HepG2 (cell line): ENCODE measurements around the gene FAAP100. TPM values are rescaled to one million over a fixed set of nuclear protein-coding genes. Genes with fewer than 3 reads are reported as not detected.

Source experiments
- ATAC-seq: fragments of 200-7000 bp; cut with Tn5 transposase; 3 replicates; pipeline ENCODE4 v1.9.1; 2020; ENCODE audit warnings: mild to moderate bottlenecking, moderate library complexity
- BruUV-seq: library from RNA; stranded (reverse); fragments of 400-500 nt; replicated peaks from 2 replicates; lab custom pipeline; 2021; lab: Mats Ljungman, UMichigan
- CTCF ChIA-PET: fragments of 300-600 bp; formaldehyde crosslinking; extraction: SDS; loops from one replicate; lab custom pipeline; 2021; ENCODE audit warnings: low total read pairs, inconsistent platforms, low intra/inter-chr PET ratio; lab: Yijun Ruan, JAX
- POLR2A ChIA-PET: fragments of 350-600 bp; sonication (Branson Sonifier 250); formaldehyde crosslinking; loops from one replicate; lab custom pipeline; 2020; ENCODE audit warnings: antibody characterized with exemption, inconsistent platforms; lab: Yijun Ruan, JAX
- DNase-seq: peaks from one replicate; pipeline ENCODE4 v3.0.0-alpha.2; 2015; ENCODE audit warnings: low spot score
- FAIRE-seq: peaks from 3 replicates; lab custom pipeline; 2011; peaks lifted over from hg19 to GRCh38; lab: Jason Lieb, UNC
- H2AFZ ChIP-seq: one replicate; pipeline ENCODE4 v1.6.1; 2011; ENCODE audit warnings: low read length, inconsistent platforms
- H3K27ac ChIP-seq: fragments of 300-600 bp; 3 replicates; pipeline ENCODE4 v1.8.0; 2011; ENCODE audit warnings: mixed run types, mild to moderate bottlenecking, mixed read lengths, low read length, inconsistent platforms; ENCODE audit not compliant: insufficient read depth; ENCODE audit errors: extremely low read length
- H3K27me3 ChIP-seq, 2 experiments: fragments of 200-600 bp in 1 of 2; 2 replicates in 1 of 2; 3 replicates in 1 of 2; pipeline versions ENCODE4 v1.6.0 to v1.8.0; 2011; ENCODE audit warnings: low read length in 2 of 2, mild to moderate bottlenecking in 2 of 2, moderate library complexity in 2 of 2, inconsistent platforms in 1 of 2; ENCODE audit not compliant: insufficient read depth in 2 of 2, control insufficient read depth in 1 of 2
- H3K36me3 ChIP-seq, 2 experiments: fragments of 200-600 bp in 1 of 2; replicated peaks in 1 of 2; 2 replicates in 1 of 2; 3 replicates in 1 of 2; pipeline versions ENCODE4 v1.5.1 to v1.8.0; 2011; ENCODE audit warnings: low read length in 2 of 2, inconsistent platforms in 1 of 2; ENCODE audit not compliant: insufficient read depth in 2 of 2, control insufficient read depth in 1 of 2
- H3K4me1 ChIP-seq: 2 replicates; pipeline ENCODE4 v1.5.1; 2012; ENCODE audit warnings: low read length, inconsistent platforms; ENCODE audit not compliant: insufficient read depth
- H3K4me2 ChIP-seq: 2 replicates; pipeline ENCODE4 v1.6.0; 2011; ENCODE audit warnings: low read depth, low read length, inconsistent platforms
- H3K4me3 ChIP-seq, 3 experiments: fragments of 200-600 bp in 1 of 3; sonication (generic), shearing (Covaris generic) in 1 of 3; replicated peaks in 1 of 3; 2 replicates each; pipeline ENCODE4 v1.5.1; 2011 to 2016; ENCODE audit warnings: low read length in 3 of 3, inconsistent platforms in 2 of 3, low read depth in 2 of 3, mild to moderate bottlenecking in 2 of 3, control low read depth in 1 of 3, mixed read lengths in 1 of 3; ENCODE audit not compliant: insufficient read depth in 1 of 3
- H3K79me2 ChIP-seq: one replicate; pipeline ENCODE4 v1.6.1; 2011; ENCODE audit warnings: low read length, inconsistent platforms; ENCODE audit not compliant: insufficient read depth
- H3K9ac ChIP-seq: 2 replicates; pipeline ENCODE4 v1.6.0; 2011; ENCODE audit warnings: mild to moderate bottlenecking, low read depth, low read length, inconsistent platforms; ENCODE audit not compliant: insufficient read depth
- H3K9me3 ChIP-seq: 2 replicates; pipeline ENCODE4 v1.5.1; 2012; ENCODE audit warnings: mild to moderate bottlenecking, low read length
- H4K20me1 ChIP-seq: 2 replicates; pipeline ENCODE4 v1.6.0; 2011; ENCODE audit warnings: inconsistent platforms, mild to moderate bottlenecking, low read length, moderate library complexity; ENCODE audit not compliant: insufficient read depth
- E2F1 ChIP-seq: sonication (generic); formaldehyde crosslinking; IDR thresholded peaks from 2 replicates; pipeline ENCODE4 v1.5.0; 2020; ENCODE audit warnings: missing genetic modification reagents
- GATAD2A ChIP-seq: IDR thresholded peaks from 2 replicates; pipeline ENCODE4 v1.6.1; 2016
- KDM5A ChIP-seq: fragments of 200-600 bp; sonication (generic); IDR thresholded peaks from 2 replicates; pipeline ENCODE4 v1.7.0; 2018; ENCODE audit warnings: antibody characterized with exemption, mild to moderate bottlenecking, low read length, borderline replicate concordance
- KLF11 ChIP-seq: IDR thresholded peaks from 2 replicates; pipeline ENCODE4 v1.6.1; 2016; ENCODE audit warnings: missing compliant biosample characterization
- NBN ChIP-seq: fragments of 450-650 bp; conservative IDR thresholded peaks from 2 replicates; pipeline ENCODE4 v1.6.1; 2017
- RAD21 ChIP-seq: fragments of 450-650 bp; formaldehyde crosslinking; IDR thresholded peaks from 2 replicates; pipeline ENCODE4 v1.5.0; 2020; ENCODE audit warnings: mild to moderate bottlenecking
- TAF1 ChIP-seq: sonication (generic); formaldehyde crosslinking; IDR thresholded peaks from 2 replicates; pipeline ENCODE4 v1.4.0; 2020; ENCODE audit warnings: missing genetic modification reagents
- THYN1 ChIP-seq: sonication (generic); formaldehyde crosslinking; IDR thresholded peaks from 2 replicates; pipeline ENCODE4 v1.8.1; 2023; ENCODE audit warnings: low read depth, mild to moderate bottlenecking, moderate library complexity, missing genetic modification reagents, borderline replicate concordance
- ZKSCAN5 ChIP-seq: sonication (generic); formaldehyde crosslinking; IDR thresholded peaks from 2 replicates; pipeline ENCODE4 v1.5.1; 2020; ENCODE audit warnings: mild to moderate bottlenecking, missing genetic modification reagents
- ZNF136 ChIP-seq: sonication (generic); formaldehyde crosslinking; IDR thresholded peaks from 2 replicates; pipeline ENCODE4 v1.8.1; 2022; ENCODE audit warnings: low read depth, mild to moderate bottlenecking, moderate library complexity, missing genetic modification reagents
- ZNF207 ChIP-seq: fragments of 450-650 bp; IDR thresholded peaks from 2 replicates; pipeline ENCODE4 v1.6.1; 2016; ENCODE audit warnings: antibody characterized with exemption, borderline replicate concordance
- ZNF44 ChIP-seq: sonication (generic); formaldehyde crosslinking; IDR thresholded peaks from 2 replicates; pipeline ENCODE4 v1.5.1; 2020; ENCODE audit warnings: mild to moderate bottlenecking, missing genetic modification reagents
- ZNF576 ChIP-seq: sonication (generic); formaldehyde crosslinking; IDR thresholded peaks from 2 replicates; pipeline ENCODE4 v1.4.0; 2020; ENCODE audit warnings: mild to moderate bottlenecking, missing genetic modification reagents
- ZNF788 ChIP-seq: sonication (generic); formaldehyde crosslinking; IDR thresholded peaks from 2 replicates; pipeline ENCODE4 v1.5.0; 2020; ENCODE audit warnings: mild to moderate bottlenecking, missing genetic modification reagents, borderline replicate concordance
- WGBS: methylation state at CpG from one replicate; pipeline ENCODE4 v1.1.6; 2017; ENCODE audit warnings: low lambda C conversion rate; 5-methylcytosine and 5-hydroxymethylcytosine counted together
- in situ Hi-C: cut with HindIII; loops from 2 replicates; pipeline ENCODE4 v1.10.0; 2017; ENCODE audit warnings: low pct_unique_long_range_greater_than_20kb; ENCODE audit not compliant: extremely low pct_ligation_motif_present
- intact Hi-C: fragments of 100-400 bp; cut with micrococcal nuclease; formaldehyde crosslinking; loops from one replicate; pipeline ENCODE4 v1.10.0; 2022; ENCODE audit not compliant: unreplicated experiment
- polyA plus RNA-seq, 8 experiments: library from polyadenylated mRNA; depleted of rRNA in 3 of 8; stranded (reverse) in 7 of 8; unstranded in 1 of 8; fragments of >200 nt; fragmentation: Illumina TruSeq in 4 of 8; extraction: Trizol in 4 of 8; gene quantifications; 2 replicates each; pipeline versions ENCODE4 v1.2.1 to v1.2.3, GENCODE V29; 2011 to 2016; ENCODE audit warnings: low read depth in 4 of 8, missing spikeins in 1 of 8, mixed read lengths in 1 of 8; ENCODE audit not compliant: insufficient read depth in 1 of 8
- total RNA-seq, 5 experiments: library from RNA; depleted of rRNA; stranded (reverse); fragments of >200 nt; fragmentation: Illumina TruSeq; extraction: Trizol; gene quantifications; 2 replicates each; pipeline ENCODE4 v1.2.3, GENCODE V29; 2016; ENCODE audit warnings: low read depth in 1 of 5
- TF ChIP-seq, protein P1 (sequence below): sonication (generic); formaldehyde crosslinking; IDR thresholded peaks from 2 replicates; pipeline ENCODE4 v1.4.0; 2020; ENCODE audit warnings: mild to moderate bottlenecking, low read depth, missing genetic modification reagents
- TF ChIP-seq, protein P2 (sequence below): sonication (generic); formaldehyde crosslinking; conservative IDR thresholded peaks from 2 replicates; pipeline ENCODE4 v1.4.0; 2020; ENCODE audit warnings: mild to moderate bottlenecking, missing genetic modification reagents, moderate library complexity

The FAAP100 gene
- total and polyA plus RNA-seq, 2 of the 13 experiments (the other 11 are each of a cell fraction or from before 2014, with no cell fraction given) = 7.6 to 20.8 TPM

DNA sequence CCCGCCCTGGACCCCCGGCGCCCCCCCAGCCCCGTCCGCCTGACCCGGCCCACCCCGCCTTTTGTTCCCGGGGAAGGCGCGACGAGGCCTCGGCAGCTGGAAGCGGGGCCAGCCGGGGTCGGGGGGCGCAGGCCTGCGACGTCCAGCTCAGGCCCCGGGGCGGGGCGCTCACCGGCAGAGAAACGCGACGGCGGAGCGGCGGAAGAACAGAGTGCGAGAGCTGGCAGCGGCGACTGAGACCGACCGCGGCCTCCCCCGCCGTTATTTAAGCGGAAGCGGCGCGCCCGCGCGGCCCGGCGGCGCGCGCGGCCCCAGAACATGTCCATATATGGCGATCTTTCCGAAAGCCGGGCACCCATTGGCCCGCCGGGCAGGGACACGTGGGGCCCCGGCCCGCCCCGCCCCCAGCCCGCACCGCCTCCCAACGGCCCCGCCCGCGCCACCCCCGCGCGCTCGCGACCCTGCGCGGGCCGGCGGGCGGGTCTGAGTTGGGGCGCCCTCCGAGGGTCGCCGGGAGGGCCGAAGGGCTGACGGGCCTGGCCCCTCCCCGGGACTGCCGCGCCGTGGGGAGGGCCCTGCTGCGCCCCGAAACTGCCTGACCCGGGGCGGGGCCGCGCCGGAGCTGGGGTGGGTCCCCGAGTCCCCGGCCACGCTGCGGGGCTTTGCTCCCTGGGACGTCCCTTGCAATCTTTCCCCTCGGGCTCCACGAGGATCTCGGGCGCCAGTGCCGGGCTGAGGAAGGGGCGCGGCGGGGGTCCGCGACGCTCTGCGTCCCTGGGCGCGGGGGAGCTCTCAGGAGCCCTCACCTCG is 39.4 kb downstream of the FAAP100 start, which contains the start of gene ACTG1:
Gene ACTG1 (minus strand): TSS at position 238 of the 810 bp plus-strand sequence. CDS start 445 bp downstream, outside the sequence.
- H3K27ac ChIP-seq = peak within 1 kb of the TSS; percentile 86
- BruUV-seq = no TSS peak
- ATAC-seq (peak; percentile 21), FAIRE-seq (no peak), DNase-seq (peak; percentile 86)
- peaks cover 60% of the 10 kb centered on the region for H3K4me1 ChIP-seq
- POLR2A ChIA-PET = interaction anchor here (0.5 to 4.3 kb wide), 21 partner anchors 10 to 290 kb away, joined by 3 to 27 read pairs (median 5); partner anchors contain the start of genes BAHCC1, CEP131, FAAP100 and MRPL12
- intact Hi-C loops = loop anchor here (10.0 kb wide), 1 partner anchor 118 kb away; the partner anchor contains the start of gene BAHCC1
- H3K27me3 ChIP-seq = no peaks in the 10 kb centered on the region; a peak in 1 of 5 replicates
- 0% methylated on average over 19 of the region's 111 CpGs for WGBS
- no peak within 1 kb of the TSS for H2AFZ ChIP-seq
- H3K36me3 ChIP-seq = peaks cover 14 to 23% of the 10 kb centered on the region in 2 experiments
- CTCF ChIA-PET = no interaction called here
- H3K4me2 ChIP-seq = peak within 1 kb of the TSS; percentile 97
- H4K20me1 ChIP-seq = peaks cover 42% of the 10 kb centered on the region
- peaks cover 26% of the 10 kb centered on the region for H3K79me2 ChIP-seq
- peak within 1 kb of the TSS; percentile 99 for H3K9ac ChIP-seq
- no peaks in the 10 kb centered on the region for H3K9me3 ChIP-seq
- in situ Hi-C loops = no loop called here
- peak within 1 kb of the TSS; percentile 67 to 90 (median 75) for H3K4me3 ChIP-seq
- TF ChIP-seq NBN = no peak
- TF ChIP-seq, protein P1, sequence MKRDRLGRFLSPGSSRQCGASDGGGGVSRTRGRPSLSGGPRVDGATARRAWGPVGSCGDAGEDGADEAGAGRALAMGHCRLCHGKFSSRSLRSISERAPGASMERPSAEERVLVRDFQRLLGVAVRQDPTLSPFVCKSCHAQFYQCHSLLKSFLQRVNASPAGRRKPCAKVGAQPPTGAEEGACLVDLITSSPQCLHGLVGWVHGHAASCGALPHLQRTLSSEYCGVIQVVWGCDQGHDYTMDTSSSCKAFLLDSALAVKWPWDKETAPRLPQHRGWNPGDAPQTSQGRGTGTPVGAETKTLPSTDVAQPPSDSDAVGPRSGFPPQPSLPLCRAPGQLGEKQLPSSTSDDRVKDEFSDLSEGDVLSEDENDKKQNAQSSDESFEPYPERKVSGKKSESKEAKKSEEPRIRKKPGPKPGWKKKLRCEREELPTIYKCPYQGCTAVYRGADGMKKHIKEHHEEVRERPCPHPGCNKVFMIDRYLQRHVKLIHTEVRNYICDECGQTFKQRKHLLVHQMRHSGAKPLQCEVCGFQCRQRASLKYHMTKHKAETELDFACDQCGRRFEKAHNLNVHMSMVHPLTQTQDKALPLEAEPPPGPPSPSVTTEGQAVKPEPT (CRISPR knock-in tag) = no peak
- no peak for TF ChIP-seq ZKSCAN5
- no peak for TF ChIP-seq ZNF576 (CRISPR knock-in tag)
- TF ChIP-seq THYN1 (CRISPR knock-in tag) = no peak
- TF ChIP-seq KLF11 = no peak
- no peak for TF ChIP-seq ZNF207
- peak; percentile 94 for TF ChIP-seq TAF1 (CRISPR knock-in tag)
- no peak for TF ChIP-seq GATAD2A (CRISPR knock-in tag)
- TF ChIP-seq ZNF44 (CRISPR knock-in tag) = no peak; the same call in 1 of the 2 replicates
- peak; percentile 31; the same call in 1 of the 2 replicates for TF ChIP-seq KDM5A
- TF ChIP-seq ZNF136 (CRISPR knock-in tag) = no peak
- peak; percentile 52; the same call in 1 of the 2 replicates for TF ChIP-seq ZNF788 (CRISPR knock-in tag)
- TF ChIP-seq RAD21 (CRISPR knock-in tag) = peak; percentile 9; the same call in 1 of the 2 replicates
- TF ChIP-seq E2F1 = no peak
- TF ChIP-seq, protein P2, sequence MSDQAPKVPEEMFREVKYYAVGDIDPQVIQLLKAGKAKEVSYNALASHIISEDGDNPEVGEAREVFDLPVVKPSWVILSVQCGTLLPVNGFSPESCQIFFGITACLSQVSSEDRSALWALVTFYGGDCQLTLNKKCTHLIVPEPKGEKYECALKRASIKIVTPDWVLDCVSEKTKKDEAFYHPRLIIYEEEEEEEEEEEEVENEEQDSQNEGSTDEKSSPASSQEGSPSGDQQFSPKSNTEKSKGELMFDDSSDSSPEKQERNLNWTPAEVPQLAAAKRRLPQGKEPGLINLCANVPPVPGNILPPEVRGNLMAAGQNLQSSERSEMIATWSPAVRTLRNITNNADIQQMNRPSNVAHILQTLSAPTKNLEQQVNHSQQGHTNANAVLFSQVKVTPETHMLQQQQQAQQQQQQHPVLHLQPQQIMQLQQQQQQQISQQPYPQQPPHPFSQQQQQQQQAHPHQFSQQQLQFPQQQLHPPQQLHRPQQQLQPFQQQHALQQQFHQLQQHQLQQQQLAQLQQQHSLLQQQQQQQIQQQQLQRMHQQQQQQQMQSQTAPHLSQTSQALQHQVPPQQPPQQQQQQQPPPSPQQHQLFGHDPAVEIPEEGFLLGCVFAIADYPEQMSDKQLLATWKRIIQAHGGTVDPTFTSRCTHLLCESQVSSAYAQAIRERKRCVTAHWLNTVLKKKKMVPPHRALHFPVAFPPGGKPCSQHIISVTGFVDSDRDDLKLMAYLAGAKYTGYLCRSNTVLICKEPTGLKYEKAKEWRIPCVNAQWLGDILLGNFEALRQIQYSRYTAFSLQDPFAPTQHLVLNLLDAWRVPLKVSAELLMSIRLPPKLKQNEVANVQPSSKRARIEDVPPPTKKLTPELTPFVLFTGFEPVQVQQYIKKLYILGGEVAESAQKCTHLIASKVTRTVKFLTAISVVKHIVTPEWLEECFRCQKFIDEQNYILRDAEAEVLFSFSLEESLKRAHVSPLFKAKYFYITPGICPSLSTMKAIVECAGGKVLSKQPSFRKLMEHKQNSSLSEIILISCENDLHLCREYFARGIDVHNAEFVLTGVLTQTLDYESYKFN (CRISPR knock-in tag) = no peak; the same call in 1 of the 2 replicates
